NCI-H82 treated with DMSO at 0.1 percent for 48 hours (cell line): ENCODE results near the gene USP32.
A peak's percentile ranks its signal among the peaks of the same experiment; 100 is the strongest.
"Not testable (repeated sequence)": the region's sequence is repeated elsewhere in the genome, so short reads cannot be mapped to it uniquely, and the experiment has no call there.

ENCODE experiments used
- DNase-seq: peaks from one replicate; lab custom pipeline; 2025; ENCODE audit not compliant: unreplicated experiment; lab: John Stamatoyannopoulos, UW

The USP32 gene

DNA sequence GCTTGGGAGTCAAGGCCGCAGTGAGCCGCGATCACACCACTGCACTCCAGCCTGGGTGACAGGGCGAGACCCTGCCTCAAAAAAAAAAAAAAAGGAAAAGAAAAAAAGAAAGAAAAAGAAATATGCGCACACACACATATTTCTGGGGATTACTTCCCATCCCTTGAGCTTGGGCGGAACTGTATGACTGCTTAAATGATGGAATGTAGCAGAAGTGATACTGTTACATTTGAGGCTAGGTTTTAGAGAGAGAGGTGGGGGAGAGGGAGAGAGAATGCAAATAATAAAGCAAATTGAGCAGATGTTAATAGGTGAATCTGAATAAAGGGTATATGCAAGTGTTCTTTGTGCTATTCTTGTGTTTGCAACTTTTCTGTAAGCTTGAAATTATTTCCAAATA lies 12.0 kb upstream of the USP32 start:
- DNase-seq = no peak

DNA sequence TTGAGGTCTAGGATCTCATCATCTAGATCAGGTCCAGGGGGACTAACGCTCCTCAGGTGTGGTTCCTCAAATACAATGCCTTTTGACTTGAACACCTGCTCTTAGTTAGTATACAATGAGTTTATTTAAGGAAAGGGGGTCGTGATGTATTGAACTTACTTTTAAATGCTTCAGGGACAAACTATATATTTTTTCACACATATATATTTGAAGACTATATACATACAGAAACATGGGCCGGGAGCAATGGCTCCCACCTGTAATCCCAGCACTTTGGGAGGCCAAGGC lies 11.5 kb upstream of the USP32 start:
- DNase-seq = no peak

GRCh38 chr17:60401819-60402218 lies 9.9 kb upstream of the USP32 start:
- DNase-seq = no peak

- no peak for DNase-seq
Measured at GRCh38 chr17:60398227-60398959, 6.5 kb upstream of the USP32 start.

- DNase-seq = no peak
Measured at GRCh38 chr17:60396412-60396811, 4.5 kb upstream of the USP32 start.

DNA sequence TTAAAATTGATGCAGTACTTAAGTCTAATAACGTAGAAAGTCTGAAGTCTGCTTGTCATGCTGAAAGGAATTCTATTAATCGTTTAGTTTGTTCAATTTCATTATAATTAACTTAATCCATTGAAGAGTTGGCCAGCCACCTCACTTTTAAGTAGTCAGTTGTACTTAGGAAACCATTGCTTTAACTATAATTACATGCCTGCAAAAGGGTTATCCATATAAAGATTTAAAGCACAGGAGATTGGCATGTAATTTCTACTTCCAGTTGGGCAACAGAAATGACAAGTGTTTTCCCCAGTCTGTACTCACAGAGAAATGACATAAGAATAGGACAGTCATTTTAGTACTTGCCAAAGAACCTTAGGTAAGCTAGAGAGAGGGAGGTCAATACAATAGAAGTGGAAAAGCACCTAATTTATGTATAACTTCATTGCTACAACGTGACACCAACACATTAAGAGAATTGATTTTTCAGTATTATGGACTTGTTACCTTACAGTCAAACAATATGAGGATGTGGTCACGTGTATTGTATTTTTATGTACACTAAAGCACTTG lies 3.7 kb upstream of the USP32 start:
- no peak for DNase-seq

- DNase-seq = peak; percentile 12
Measured at GRCh38 chr17:60393840-60394723, 2.1 kb upstream of the USP32 start.

DNA sequence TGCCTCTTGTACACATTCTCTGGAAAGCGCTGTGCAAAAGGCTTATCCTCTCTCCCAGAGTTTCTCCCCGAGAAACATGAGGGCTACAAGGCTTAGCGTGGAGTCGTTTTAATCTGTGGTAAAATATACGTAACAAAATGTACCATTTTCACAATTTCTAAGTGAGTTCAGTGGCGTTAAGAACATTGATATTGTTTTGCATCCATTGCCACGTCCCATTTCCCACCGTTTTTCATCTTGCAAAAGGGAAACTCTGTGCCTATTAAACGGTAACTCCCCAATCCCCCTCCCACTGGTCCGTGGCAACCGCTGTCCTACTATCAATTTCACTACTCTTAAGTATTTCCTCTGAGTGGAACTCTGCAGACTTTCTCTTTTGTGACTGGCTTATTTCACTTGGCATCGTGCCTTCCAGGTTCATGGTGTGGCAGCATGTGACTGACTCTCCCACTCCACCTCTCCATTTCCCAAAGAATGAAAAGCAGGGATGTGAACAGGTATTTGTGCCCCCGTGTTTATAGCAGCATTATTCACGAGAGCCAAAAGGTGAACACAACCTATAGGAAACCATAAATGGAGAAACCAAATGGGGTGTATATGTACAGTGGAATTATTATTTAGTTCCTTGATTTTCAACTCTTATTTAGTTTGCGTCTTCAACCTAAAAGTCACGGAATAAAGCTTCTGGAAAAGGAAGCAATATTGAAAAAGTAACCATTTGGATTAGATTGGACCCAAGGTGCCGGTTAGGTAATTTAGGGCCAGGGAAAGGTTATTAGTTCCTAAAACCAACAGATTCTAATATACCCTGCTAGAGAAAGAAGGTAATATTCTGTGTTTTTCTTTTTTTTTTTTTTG lies 1.1 kb upstream of the USP32 start:
- no peak for DNase-seq

DNA sequence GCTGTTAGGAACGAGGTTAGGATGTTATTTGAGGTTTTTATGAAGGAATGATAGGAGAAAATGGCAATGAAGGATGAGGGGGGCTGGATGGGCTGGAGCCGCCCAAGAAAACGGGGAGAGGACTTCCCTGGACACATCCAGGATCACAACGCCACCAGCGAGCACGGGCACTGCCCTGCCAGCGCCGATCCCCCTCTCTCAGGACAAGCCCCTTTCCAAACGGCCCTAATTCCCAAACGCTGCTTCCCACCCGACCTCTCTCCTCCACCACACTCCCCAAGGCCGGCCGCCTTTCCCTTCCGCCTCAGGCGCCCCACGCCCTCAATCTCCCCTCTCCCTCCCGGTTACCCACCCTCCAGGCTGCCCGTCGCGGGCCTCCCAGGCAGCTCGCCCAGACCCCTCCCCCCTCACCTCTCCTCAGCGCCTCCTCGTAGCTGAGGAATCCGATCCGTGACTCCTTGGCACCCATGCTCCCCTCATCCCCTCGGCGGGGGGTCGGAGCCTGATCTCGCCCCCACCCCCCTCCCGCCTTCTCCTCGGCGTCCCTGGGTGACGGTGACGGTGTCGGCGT lies 377 bp downstream of the USP32 start:
- DNase-seq = no peak

DNA sequence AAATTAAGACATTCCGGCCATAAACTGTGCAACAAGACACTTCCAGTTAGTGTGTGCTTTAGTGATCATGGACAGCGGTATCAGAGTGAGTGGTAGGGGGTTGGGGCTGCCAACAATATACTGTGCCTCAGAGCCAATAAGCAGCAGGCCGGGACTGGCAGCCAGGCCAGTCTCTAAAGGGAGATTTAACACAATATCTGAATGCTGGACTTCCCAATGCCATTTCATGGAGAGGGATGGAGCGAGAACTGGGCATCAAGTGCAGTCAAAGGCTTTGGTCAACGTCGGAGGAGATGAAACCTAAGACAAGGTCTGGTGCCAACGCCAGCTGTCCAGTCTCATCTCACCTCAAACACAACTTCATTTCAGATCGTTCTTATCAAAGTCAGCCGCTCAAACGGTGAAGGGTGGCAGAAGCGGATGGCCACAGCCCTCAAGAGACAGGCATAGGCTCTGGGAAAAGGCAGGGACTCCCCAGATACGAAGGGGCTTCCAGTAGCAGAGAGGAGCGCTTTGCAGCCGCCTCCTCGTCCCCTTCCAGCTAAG lies 935 bp downstream of the USP32 start:
- DNase-seq = peak; percentile 79

DNA sequence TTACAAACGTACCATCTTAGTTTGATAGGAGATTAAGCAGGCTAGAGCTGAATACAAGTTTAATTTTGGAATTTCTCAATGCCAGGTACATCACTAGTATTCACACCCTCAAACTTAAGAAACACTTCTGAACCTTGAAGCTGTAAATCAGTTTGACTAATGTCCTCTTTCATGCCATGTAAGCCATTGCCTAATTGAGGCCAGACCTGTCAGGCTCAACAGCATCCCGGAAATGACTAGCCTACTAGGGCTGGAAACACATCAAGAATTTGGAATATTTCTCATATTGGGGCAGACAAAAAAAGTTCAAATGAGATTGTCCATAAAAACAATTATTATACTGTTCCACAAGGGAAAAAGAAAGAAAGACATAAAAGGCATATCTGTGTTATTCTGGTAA lies 1.7 kb downstream of the USP32 start:
- no peak for DNase-seq

GRCh38 chr17:60388742-60389141 lies 3.2 kb downstream of the USP32 start:
- DNase-seq = no peak

- DNase-seq = no peak
Measured at GRCh38 chr17:60387666-60388065, 4.3 kb downstream of the USP32 start.

GRCh38 chr17:60386147-60387058 lies 5.5 kb downstream of the USP32 start:
- no peak for DNase-seq

DNA sequence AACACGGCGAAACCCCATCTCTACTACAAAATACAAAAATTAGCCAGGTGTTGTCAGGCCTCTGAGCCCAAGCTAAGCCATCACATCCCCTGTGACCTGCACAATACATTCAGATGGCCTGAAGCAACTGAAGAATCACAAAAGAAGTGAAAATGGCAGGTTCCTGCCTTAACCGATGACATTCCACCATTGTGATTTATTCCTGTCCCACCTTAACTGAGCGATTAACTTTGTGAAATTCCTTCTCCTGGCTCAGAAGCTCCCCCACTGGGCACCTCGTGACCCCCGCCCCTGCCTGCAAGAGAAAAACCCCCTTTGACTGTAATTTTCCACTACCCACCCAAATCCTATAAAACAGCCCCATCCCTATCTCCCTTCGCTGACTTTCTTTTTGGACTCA lies 7.0 kb downstream of the USP32 start:
- DNase-seq = not testable (repeated sequence)

DNA sequence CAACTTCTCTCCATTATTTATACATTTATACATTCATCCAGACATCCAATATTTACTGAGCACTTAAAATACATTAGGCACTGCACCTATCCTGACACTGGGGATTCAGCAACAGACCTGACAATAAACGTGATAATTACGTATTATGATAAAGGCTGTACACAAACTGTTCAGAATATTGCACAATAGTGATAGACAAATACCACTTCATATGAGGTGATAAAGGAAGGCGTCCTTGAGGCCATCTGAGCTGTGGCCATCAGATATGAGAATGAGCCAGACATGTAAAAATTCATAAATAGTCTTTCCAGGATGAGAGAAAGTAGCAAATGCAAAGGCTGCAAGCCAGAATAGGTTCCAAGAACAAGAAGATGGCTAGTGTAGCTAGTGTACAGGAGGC lies 8.6 kb downstream of the USP32 start:
- no peak for DNase-seq

DNA sequence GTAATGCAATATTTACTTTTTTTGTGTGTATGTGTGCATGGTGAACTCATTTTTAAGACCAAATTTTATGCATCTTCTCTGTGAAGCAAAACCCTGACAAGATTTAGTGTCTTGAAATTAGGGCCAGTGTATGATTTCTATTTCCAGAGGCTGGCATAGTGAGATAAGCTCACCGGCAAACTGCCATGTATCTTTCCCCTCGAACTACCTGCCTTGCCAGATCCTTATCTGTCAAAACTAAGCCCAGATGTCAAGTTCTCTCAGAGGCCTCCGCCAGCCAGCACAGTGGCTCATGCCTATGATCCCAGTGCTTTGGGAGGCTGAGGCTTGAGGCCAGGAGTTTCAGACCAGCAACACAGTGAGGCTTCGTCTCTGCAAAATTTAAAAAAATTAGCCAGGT lies 10.0 kb downstream of the USP32 start:
- DNase-seq = no peak

- DNase-seq = not testable (repeated sequence)
Measured at GRCh38 chr17:60379461-60379860, 12.5 kb downstream of the USP32 start.

GRCh38 chr17:60378187-60378586 lies 13.7 kb downstream of the USP32 start:
- not testable (repeated sequence) for DNase-seq
